H9 (cell line): ENCODE data around the gene PLEKHM3. TPM values are rescaled to one million over a fixed set of nuclear protein-coding genes. Genes with fewer than 3 reads are reported as not detected.

Experiments
- DNase-seq: peaks from one replicate; pipeline ENCODE4 v3.0.0-alpha.2; 2017
- H2AFZ ChIP-seq: one replicate; pipeline ENCODE4 v1.6.1; 2013; ENCODE audit warnings: mild to moderate bottlenecking, low read length, control low read depth, moderate library complexity
- H2AK5ac ChIP-seq: 2 replicates; pipeline ENCODE4 v1.6.1; 2013; ENCODE audit warnings: low read length, control low read depth, mixed read lengths; ENCODE audit not compliant: insufficient read length
- H2BK120ac ChIP-seq: one replicate; pipeline ENCODE4 v1.6.1; 2013; ENCODE audit warnings: low read depth, mild to moderate bottlenecking, low read length, control low read depth, inconsistent platforms; ENCODE audit not compliant: poor library complexity, severe bottlenecking
- H2BK12ac ChIP-seq: 2 replicates; pipeline ENCODE4 v1.6.1; 2013; ENCODE audit warnings: low read length, control low read depth, mixed read lengths, low read depth; ENCODE audit not compliant: insufficient read length
- H2BK15ac ChIP-seq: 2 replicates; pipeline ENCODE4 v1.6.1; 2013; ENCODE audit warnings: low read depth, low read length, control low read depth
- H2BK20ac ChIP-seq: one replicate; pipeline ENCODE4 v1.6.1; 2013; ENCODE audit warnings: low read depth, mild to moderate bottlenecking, low read length, control low read depth, inconsistent platforms; ENCODE audit not compliant: poor library complexity, severe bottlenecking
- H2BK5ac ChIP-seq: 2 replicates; pipeline ENCODE4 v1.6.1; 2013; ENCODE audit warnings: low read length, control low read depth, mixed read lengths; ENCODE audit not compliant: insufficient read length
- H3K14ac ChIP-seq: 2 replicates; pipeline ENCODE4 v1.6.1; 2013; ENCODE audit warnings: low read length, control low read depth; ENCODE audit not compliant: insufficient read depth
- H3K18ac ChIP-seq: 2 replicates; pipeline ENCODE4 v1.6.1; 2013; ENCODE audit warnings: low read depth, mild to moderate bottlenecking, mixed read lengths, low read length, control low read depth; ENCODE audit not compliant: insufficient read length
- H3K23ac ChIP-seq: 2 replicates; pipeline ENCODE4 v1.6.1; 2013; ENCODE audit warnings: low read length, control low read depth, mixed read lengths, low read depth; ENCODE audit not compliant: insufficient read length
- H3K23me2 ChIP-seq: 2 replicates; pipeline ENCODE4 v1.6.1; 2013; ENCODE audit warnings: low read depth, mild to moderate bottlenecking, mixed read lengths, low read length, control low read depth; ENCODE audit not compliant: insufficient read length, poor library complexity, severe bottlenecking
- H3K27ac ChIP-seq: 2 replicates; pipeline ENCODE4 v1.5.1; 2013; ENCODE audit warnings: low read length, control low read depth, mixed read lengths, low read depth; ENCODE audit not compliant: insufficient read length
- H3K27me3 ChIP-seq: 2 replicates; pipeline ENCODE4 v1.6.1; 2013; ENCODE audit warnings: low read length, control low read depth, inconsistent platforms; ENCODE audit not compliant: insufficient read depth
- H3K4ac ChIP-seq: 2 replicates; pipeline ENCODE4 v1.6.1; 2013; ENCODE audit warnings: low read depth, mild to moderate bottlenecking, control low read depth, inconsistent platforms, low read length, moderate library complexity
- H3K4me1 ChIP-seq: 2 replicates; pipeline ENCODE4 v1.6.1; 2013; ENCODE audit warnings: low read length, control low read depth, inconsistent platforms; ENCODE audit not compliant: insufficient read depth
- H3K4me2 ChIP-seq: 2 replicates; pipeline ENCODE4 v1.6.1; 2013; ENCODE audit warnings: low read length, control low read depth, mixed read lengths; ENCODE audit not compliant: insufficient read length, insufficient read depth
- H3K56ac ChIP-seq: 2 replicates; pipeline ENCODE4 v1.6.1; 2013; ENCODE audit warnings: low read depth, mild to moderate bottlenecking, mixed read lengths, low read length, control low read depth; ENCODE audit not compliant: insufficient read length
- H3K79me1 ChIP-seq: 2 replicates; pipeline ENCODE4 v1.6.1; 2013; ENCODE audit warnings: low read depth, mild to moderate bottlenecking, moderate library complexity, low read length, control low read depth, inconsistent platforms; ENCODE audit not compliant: insufficient read depth, poor library complexity, severe bottlenecking
- H3K79me2 ChIP-seq: 2 replicates; pipeline ENCODE4 v1.6.1; 2013; ENCODE audit warnings: low read length, control low read depth, inconsistent platforms; ENCODE audit not compliant: insufficient read depth
- H3K9ac ChIP-seq: 2 replicates; pipeline ENCODE4 v1.6.1; 2013; ENCODE audit warnings: low read length, control low read depth, mixed read lengths; ENCODE audit not compliant: insufficient read length; ENCODE audit errors: extremely low read depth
- H3K9me3 ChIP-seq: one replicate; pipeline ENCODE4 v1.6.1; 2013; ENCODE audit warnings: low read depth, low read length, inconsistent platforms; ENCODE audit not compliant: control insufficient read depth
- H3T11ph ChIP-seq: one replicate; pipeline ENCODE4 v1.6.1; 2013; ENCODE audit warnings: mild to moderate bottlenecking, low read length, control low read depth, inconsistent platforms
- H4K20me1 ChIP-seq: one replicate; pipeline ENCODE4 v1.6.1; 2013; ENCODE audit not compliant: control insufficient read depth, insufficient read length, insufficient read depth
- H4K5ac ChIP-seq: 2 replicates; pipeline ENCODE4 v1.6.1; 2013; ENCODE audit warnings: low read depth, mild to moderate bottlenecking, mixed read lengths, low read length, control low read depth; ENCODE audit not compliant: insufficient read length
- H4K8ac ChIP-seq: replicated peaks from 2 replicates; pipeline ENCODE4 v1.6.1; 2013; ENCODE audit warnings: low read length, control low read depth, mixed read lengths, low read depth; ENCODE audit not compliant: insufficient read length
- H4K91ac ChIP-seq: 2 replicates; pipeline ENCODE4 v1.6.1; 2013; ENCODE audit warnings: low read depth, mild to moderate bottlenecking, moderate library complexity, mixed read lengths, low read length, control low read depth; ENCODE audit not compliant: insufficient read length
- H3K27ac Mint-ChIP-seq, 3 experiments: 2 replicates in 2 of 3; 3 replicates in 1 of 3; pipeline ENCODE4 v1.8.0; 2020 to 2021; ENCODE audit warnings: mixed read lengths in 3 of 3, mild to moderate bottlenecking in 1 of 3, moderate library complexity in 1 of 3
- H3K27me3 Mint-ChIP-seq: 2 replicates; pipeline ENCODE4 v1.8.0; 2021; ENCODE audit warnings: low read depth, mild to moderate bottlenecking, moderate library complexity, mixed read lengths
- H3K36me3 Mint-ChIP-seq, 3 experiments: 2 replicates in 2 of 3; 3 replicates in 1 of 3; pipeline ENCODE4 v1.8.0; 2020 to 2021; ENCODE audit warnings: low read depth in 3 of 3, mixed read lengths in 3 of 3; ENCODE audit not compliant: insufficient read depth in 1 of 3
- H3K4me1 Mint-ChIP-seq, 2 experiments: 2 replicates each; pipeline ENCODE4 v1.8.0; 2020; ENCODE audit warnings: mixed read lengths in 2 of 2
- H3K4me3 Mint-ChIP-seq, 2 experiments: 2 replicates in 1 of 2; 3 replicates in 1 of 2; pipeline ENCODE4 v1.8.0; 2020 to 2021; ENCODE audit warnings: mild to moderate bottlenecking in 2 of 2, mixed read lengths in 2 of 2, moderate library complexity in 1 of 2
- H3K9me3 Mint-ChIP-seq, 2 experiments: 2 replicates in 1 of 2; 3 replicates in 1 of 2; pipeline ENCODE4 v1.8.0; 2020; ENCODE audit warnings: mild to moderate bottlenecking in 2 of 2, mixed read lengths in 2 of 2, moderate library complexity in 1 of 2
- CTCF ChIP-seq: fragments of 200-600 bp; sonication (generic); conservative IDR thresholded peaks from 3 replicates; pipeline ENCODE4 v1.8.0; 2021; ENCODE audit warnings: antibody characterized with exemption, mild to moderate bottlenecking
- WGBS: extraction: QIAGEN DNeasy Blood & Tissue Kit; methylation state at CpG from one replicate; pipeline ENCODE4 v1.1.7; 2013; ENCODE audit warnings: missing lambda C conversion rate, low lambda C conversion rate, mixed read lengths; ENCODE audit not compliant: insufficient read length; ENCODE audit errors: extremely low coverage; 5-methylcytosine and 5-hydroxymethylcytosine counted together
- total RNA-seq: library from RNA; stranded (reverse); gene quantifications from 2 replicates; pipeline ENCODE4 v1.2.1, GENCODE V29; 2021

PLEKHM3 gene
- total RNA-seq, 1 experiment from 2014 or later = 7.5 TPM

GRCh38 chr2:207875473-207876212 is 149.7 kb downstream of the PLEKHM3 start:
- Mint-ChIP-seq H3K4me3 (no peak overlapping the region), H3K9me3 (no peaks in the 10 kb centered on the region), H3K27me3 (no peaks in the 10 kb centered on the region), H3K27ac (0 out of 7 replicates have a peak overlapping the region, but pooled peaks of 1 of the 3 experiments have one; percentile 45), H3K4me1 (peaks cover 31 to 35% of the 10 kb centered on the region in 2 experiments), H3K36me3 (no peaks in the 10 kb centered on the region)
- H3K79me1 ChIP-seq = no peaks in the 10 kb centered on the region
- no peaks in the 10 kb centered on the region for H3K9me3 ChIP-seq
- H2BK12ac ChIP-seq = no peak overlapping the region
- H3K23me2 ChIP-seq = no peaks in the 10 kb centered on the region
- H4K91ac ChIP-seq = no peak overlapping the region
- H3K4me1 ChIP-seq = peaks cover 2% of the 10 kb centered on the region; the same call in 1 of the 2 replicates
- H3K14ac ChIP-seq = no peak overlapping the region
- no peak overlapping the region for H2BK20ac ChIP-seq
- no peak overlapping the region for H4K5ac ChIP-seq
- no peak for DNase-seq
- no peak overlapping the region for H3K56ac ChIP-seq
- no peak overlapping the region for H3K9ac ChIP-seq
- no peak overlapping the region for H3K18ac ChIP-seq
- no peak overlapping the region for H2BK15ac ChIP-seq
- H3T11ph ChIP-seq = no peak overlapping the region
- no peak overlapping the region for H3K27ac ChIP-seq
- H3K79me2 ChIP-seq = no peaks in the 10 kb centered on the region
- no peak for TF ChIP-seq CTCF
- no CpG with 5 or more reads among the region's 3 CpGs for WGBS
- no peak overlapping the region for H2BK120ac ChIP-seq
- H3K27me3 ChIP-seq = no peaks in the 10 kb centered on the region
- H4K8ac ChIP-seq = no peak overlapping the region
- no peak overlapping the region for H3K23ac ChIP-seq
- no peaks in the 10 kb centered on the region for H4K20me1 ChIP-seq
- H3K4me2 ChIP-seq = no peak overlapping the region
- H3K4ac ChIP-seq = no peak overlapping the region
- H2AK5ac ChIP-seq = no peak overlapping the region
- H2AFZ ChIP-seq = no peak overlapping the region
- no peak overlapping the region for H2BK5ac ChIP-seq
